Measurements from ENCODE around the gene IGFL2.
"Not testable (repeated sequence)": the region's sequence is repeated elsewhere in the genome, so short reads cannot be mapped to it uniquely, and the experiment has no call there.

The IGFL2 gene

DNA sequence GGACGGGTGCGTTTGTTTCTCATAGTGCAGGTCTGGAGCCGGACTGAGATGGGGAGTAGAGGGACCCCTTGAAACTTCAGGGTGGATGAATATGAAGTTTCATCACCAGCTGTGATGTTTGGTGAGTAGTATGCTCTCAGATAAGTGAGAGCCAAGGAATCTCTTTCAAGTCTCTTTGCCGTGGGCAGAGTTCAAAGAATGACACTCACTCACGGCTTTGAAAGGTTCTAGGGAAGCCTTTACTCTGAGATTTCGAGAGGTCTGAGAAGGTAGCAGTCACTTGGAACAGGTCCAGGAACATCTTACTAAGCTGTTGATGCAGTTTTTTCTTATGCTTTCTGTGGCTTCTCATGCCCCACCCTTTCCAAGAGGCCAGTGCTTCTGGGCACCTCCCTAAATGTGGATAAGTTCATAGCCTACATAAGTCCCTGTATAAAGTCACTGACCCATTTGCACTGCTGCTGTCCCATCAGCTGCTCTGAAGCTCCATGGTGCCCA lies at the start of gene IGFL2:
Gene IGFL2 (plus strand): TSS at position 448 of the 498 bp plus-strand sequence. CDS start 41 bp downstream, at position 489.
- in situ Hi-C loops (cut with MboI; ENCODE audit: low sequenced_read_pairs), result no loop called here

DNA sequence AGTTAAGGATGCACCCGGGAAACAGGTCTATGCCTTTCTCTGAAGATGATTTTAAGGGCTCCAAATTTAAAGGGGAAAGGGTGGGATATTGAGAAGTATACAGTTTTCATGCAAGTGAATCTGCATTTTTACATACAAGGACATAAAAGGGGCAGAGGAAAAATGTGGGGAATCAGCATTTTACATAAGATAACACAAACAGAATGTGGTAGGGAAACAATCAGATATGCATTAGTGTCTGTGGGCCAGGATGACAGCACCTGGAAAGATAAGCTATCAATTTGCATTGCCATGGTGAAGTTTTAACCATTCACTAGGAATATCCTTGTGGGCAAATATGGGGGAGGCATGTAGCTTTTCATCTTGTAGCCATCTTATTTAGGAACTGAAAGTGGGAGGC lies 47.7 kb upstream of the IGFL2 start:
- in situ Hi-C loops (cut with MboI; ENCODE audit: low sequenced_read_pairs), result no loop called here

DNA sequence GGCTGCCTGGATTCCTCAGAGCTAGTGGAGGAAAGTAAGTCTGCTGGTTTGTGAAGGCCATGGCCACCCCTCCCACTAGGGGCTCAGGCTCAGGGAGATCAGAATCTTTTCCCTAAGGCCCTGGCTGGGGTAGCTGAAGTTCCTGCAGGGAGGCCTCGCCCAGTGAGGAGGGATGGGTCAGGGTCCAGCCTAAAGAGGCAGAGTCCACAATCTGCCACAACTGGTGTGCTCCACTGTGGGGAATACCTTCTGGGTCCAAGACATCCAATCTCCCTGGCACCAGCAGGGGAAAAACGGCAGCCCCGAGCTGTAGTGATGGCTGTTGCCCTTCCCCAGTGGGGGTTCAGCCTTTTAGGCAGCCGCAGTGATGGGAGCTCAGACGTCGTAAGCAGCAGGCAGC lies 46.7 kb upstream of the IGFL2 start:
- in situ Hi-C loops (cut with MboI; ENCODE audit: low sequenced_read_pairs), result no loop called here

DNA sequence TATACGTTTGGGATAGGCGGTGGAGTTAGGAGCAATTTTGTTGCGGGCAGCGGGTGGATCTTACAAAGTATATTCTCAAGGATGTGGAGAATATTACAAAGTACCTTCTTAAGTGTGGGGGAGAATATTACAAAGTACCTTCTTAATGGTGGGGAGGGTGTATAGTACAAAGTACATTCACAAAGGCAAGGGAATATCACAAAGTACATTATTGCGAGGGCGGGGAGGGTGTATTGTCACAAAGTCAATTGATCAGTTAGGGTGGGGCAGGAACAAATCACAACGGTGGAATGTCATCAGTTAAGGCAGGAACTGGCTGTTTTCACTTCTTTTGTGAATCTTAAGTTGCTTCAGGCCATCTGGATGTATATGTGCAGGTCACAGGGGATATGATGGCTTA lies 45.7 kb upstream of the IGFL2 start:
- in situ Hi-C loops (cut with MboI; ENCODE audit: low sequenced_read_pairs), result not testable (repeated sequence)

DNA sequence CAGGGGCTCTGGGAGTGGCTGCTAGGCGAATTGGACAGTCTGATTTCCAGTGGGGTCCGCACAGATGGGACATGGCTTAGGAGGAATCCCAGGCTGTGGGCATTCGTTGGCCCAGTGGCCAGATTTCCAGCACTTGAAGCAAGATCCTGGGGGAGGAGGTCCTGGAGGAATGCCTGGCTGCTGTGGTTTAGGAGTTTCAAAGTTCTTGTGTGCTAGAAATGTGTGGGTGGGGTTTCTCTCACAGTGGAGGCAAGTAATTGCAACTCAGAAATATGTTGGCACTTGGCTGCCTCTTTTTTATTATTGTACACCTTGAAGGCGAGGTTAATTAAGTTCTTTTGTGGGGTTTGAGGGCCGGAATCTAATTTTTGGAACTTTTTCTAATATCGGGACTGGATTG lies 40.7 kb upstream of the IGFL2 start:
- in situ Hi-C loops (cut with MboI; ENCODE audit: low sequenced_read_pairs), result no loop called here

DNA sequence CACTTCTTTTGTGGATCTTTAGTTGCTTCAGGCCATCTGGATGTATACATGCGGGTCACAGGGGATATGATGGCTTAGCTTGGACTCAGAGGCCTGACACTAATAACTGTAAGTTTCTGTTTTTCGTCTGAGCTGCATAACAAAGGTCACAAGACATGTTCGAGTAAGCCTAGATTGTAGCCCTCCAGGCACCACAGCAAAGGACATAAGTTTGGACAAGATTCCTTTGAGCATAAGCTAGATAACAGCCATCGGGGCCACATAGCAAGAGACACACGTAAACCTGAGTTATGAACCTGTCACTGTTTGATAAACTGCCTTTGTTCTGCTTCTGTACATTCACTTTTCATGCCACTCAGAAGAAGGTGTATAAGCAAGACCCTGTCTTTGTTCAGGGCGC lies 38.2 kb upstream of the IGFL2 start:
- in situ Hi-C loops (cut with MboI; ENCODE audit: low sequenced_read_pairs), result no loop called here

DNA sequence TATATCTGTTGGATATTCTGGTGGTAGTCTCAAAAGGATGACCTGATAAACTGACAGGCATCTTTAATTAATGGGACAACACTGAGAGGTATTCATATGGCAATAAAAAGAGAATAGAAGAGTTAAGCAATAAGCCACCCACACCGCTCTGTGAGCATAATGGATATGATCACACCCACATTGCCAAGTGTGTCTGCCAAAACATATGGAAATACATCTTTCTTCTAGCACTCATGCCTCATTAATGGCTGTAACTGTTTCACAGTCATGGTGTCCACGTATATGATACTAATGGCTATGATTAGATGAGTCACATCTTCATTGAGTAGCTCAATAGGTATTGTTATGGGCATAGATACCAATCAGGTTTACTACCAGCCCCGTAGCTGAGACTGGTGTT lies 36.7 kb upstream of the IGFL2 start:
- in situ Hi-C loops (cut with MboI; ENCODE audit: low sequenced_read_pairs), result no loop called here

DNA sequence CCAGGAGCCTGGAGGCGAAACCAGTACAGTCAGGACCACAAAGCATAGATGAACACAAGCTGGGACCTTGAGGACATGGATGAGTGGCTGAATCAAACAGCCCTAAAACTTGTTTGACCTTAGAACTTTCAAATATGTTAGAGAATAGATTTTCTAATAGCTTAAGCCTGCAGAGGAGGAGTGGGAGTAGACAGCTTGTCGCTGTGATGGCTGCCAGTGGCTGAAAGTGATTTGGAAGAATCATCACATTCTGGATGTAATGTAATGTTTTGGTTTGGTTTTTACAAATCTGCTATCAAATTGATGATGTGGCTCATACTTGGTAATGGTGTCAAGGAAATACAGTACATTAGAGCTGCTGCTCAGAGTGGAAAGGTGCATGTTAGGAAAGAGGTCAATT lies 35.5 kb upstream of the IGFL2 start:
- in situ Hi-C loops (cut with MboI; ENCODE audit: low sequenced_read_pairs), result no loop called here

DNA sequence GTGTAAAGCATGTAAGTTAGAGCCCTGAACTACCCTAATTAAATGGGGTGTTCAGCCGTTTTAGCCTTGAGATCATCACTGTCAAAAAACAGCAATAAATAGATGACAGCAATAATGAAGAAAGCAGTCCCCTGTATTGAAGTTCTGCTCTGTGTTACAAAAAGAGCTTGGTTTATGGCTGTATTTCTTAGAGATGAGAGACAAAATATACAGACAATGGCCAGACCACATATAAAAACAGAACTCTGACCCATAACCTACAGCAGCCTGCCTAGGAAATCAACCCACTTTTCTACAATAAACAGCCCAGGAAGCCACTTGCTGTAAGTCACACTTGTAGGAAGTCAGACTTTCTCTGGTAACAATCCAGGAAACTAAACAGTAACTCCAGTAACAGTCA lies 34.3 kb upstream of the IGFL2 start:
- in situ Hi-C loops (cut with MboI; ENCODE audit: low sequenced_read_pairs), result no loop called here

DNA sequence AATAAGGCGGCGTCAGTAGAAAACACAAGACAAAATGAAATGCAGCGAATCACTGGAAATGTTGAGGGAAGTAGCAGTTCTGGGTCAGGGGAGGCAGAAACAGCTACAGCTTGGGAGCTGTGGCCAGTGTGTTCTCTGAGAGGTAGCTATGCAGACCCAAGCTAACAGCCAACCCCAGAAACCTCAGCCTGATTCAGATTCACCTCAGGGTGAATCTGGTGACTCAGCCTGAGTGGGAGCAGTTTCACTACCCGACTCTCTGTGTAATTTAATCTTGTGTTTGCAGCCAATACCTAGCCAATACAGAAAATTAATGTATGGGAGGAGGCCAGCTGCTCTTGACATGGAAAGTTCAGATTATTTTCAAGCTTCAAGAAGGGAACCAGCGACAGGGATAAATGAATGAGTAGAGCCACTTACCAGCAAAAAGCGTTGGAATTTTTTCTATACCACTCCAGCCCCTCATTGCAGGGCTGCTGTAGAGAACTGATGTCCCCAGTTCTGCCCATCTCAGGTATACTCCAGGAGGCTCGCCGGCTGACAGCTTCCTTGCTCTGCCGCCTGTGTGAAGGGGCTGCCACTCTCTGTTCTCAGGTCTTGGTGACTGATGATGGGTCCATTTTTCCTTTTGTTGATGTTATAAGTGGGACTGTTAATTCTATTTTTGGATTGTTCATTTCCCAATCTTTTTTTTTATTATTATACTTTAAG lies 32.5 kb upstream of the IGFL2 start:
- in situ Hi-C loops (cut with MboI; ENCODE audit: low sequenced_read_pairs), result no loop called here

DNA sequence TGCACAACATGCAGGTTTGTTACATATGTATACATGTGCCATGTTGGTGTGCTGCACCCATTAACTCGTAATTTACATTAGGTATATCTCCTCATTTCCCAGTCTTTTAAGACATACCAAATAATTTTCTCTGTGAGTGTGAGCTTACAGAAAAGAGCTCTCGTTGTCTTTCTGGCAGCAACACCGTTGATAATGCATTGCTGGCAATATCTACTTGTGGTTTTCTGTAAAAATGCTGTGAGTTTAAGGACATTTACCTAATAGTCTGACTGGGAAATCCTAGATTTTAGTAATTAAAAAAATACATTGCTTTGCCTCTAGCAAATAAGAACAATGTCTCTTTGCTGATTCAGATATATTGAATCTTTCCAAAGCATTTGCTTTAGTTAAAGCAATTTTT lies 31.9 kb upstream of the IGFL2 start:
- in situ Hi-C loops (cut with MboI; ENCODE audit: low sequenced_read_pairs), result no loop called here

DNA sequence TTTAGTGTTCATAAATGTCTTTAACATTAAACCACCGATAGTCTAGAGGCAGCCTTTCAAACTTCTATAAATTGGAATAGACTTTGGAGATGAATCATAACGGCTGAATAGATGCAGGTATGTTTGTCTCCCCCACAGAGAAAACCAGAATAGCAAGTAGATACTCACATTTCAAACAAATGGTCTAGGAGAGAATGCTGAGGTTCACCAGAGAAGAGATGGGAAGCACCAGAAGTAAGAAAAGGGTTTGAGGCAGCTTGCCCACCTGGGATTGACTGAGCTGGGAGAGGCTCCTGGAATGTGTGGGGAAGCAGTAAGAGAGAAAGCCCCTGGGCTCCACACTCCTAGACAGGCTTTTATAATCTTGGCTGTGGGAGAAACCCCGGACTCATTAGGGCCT lies 29.9 kb upstream of the IGFL2 start:
- in situ Hi-C loops (cut with MboI; ENCODE audit: low sequenced_read_pairs), result no loop called here

DNA sequence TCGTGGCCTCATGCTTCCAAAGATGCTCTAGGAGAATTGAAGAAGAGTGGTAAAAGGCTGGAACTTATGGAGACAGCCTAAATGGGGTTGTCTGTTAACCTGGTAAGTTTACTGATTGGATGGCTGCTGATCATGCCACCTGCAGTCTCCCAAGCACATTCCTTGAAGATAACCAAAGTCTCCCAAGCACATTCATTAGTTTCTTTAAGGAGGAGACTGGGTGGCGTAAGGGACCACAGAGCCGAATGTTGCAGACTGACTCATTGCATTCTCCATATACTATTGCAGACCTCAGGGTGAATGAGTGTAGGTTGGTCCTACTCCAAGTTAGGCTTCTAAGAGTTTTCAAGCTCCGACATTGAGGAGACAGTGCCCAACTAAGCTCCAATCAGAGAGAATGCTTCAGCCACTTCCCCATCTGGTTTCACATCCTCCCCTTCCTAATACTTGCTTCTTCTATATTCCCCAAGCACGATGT lies 23.4 kb upstream of the IGFL2 start, which contains the start of gene IGFL3:
Gene IGFL3 (minus strand): TSS at position 51 of the 478 bp plus-strand sequence. CDS start 39 bp downstream, at position 12.
- in situ Hi-C loops (cut with MboI; ENCODE audit: low sequenced_read_pairs), result no loop called here

DNA sequence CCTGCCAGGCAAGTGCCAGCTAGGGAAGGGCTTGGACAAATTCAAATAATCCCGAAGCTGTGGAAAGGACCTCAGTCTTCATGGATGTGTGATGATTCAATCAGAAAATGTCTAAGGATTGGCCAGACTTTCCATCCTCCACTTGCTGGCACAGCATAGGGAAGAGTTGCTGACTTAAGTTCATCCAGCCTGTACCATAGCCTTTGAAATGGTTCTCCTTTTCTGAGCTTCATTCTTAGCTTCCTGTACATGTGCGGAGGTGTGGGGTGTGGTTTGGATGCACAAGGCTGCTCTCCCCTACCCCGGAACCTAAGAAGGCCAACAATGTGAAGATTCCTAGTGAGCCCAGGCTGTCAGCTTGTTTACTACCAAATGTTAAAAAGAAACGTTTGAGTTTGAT lies 22.6 kb upstream of the IGFL2 start:
- in situ Hi-C loops (cut with MboI; ENCODE audit: low sequenced_read_pairs), result no loop called here

DNA sequence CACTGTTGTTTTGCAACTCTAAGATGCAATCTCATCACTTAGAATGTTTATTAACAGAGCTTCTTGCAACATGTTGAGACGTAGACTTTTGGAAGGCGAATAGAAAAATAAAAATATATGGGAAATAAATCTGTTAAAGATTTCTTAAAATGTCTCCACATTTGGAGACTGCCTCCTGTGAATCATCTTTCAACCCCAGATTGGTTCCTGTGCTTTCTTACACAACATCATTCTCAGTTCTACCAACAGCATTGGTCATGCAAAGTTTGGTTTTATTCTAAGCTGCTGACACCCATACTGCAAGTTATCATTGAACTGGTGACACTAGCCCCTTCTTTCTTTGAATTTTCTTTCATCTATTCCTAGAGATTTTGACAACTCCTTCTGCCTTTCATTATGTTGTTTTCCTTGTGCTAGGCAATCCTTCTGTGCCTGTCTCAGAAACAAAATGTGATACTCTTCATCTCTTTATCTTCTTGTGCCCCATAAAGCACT lies 21.9 kb upstream of the IGFL2 start:
- in situ Hi-C loops (cut with MboI; ENCODE audit: low sequenced_read_pairs), result no loop called here

DNA sequence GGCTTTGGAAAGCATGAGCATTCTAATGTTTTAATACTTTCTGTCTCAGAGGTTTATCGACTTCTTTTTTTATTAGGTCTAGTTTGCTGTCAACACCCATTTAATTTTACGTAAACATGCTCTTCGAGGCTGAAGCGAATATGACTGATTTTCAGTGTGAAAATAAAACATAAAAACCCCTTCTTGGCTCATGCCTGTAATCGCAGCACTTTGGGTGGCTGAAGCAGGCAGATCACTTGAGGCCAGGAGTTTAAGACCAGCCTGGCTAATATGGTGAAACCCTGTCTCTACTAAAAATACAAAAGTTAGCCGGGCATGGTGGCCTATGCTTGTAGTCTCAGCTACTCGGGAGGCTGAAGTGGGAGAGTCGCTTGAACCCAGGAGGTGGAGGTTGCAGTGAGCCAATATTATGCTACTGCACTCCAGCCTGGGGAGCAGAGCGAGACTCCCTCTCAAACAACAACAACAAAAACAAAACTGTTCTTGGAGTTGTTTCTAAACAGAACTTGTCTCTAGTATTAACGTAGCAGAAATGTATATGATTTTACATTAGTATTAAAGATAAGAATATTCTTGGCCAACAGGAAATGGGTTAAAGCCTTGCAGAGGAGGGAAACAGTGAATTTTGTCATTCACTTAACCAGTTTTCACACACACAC lies 16.4 kb upstream of the IGFL2 start:
- in situ Hi-C loops (cut with MboI; ENCODE audit: low sequenced_read_pairs), result no loop called here

DNA sequence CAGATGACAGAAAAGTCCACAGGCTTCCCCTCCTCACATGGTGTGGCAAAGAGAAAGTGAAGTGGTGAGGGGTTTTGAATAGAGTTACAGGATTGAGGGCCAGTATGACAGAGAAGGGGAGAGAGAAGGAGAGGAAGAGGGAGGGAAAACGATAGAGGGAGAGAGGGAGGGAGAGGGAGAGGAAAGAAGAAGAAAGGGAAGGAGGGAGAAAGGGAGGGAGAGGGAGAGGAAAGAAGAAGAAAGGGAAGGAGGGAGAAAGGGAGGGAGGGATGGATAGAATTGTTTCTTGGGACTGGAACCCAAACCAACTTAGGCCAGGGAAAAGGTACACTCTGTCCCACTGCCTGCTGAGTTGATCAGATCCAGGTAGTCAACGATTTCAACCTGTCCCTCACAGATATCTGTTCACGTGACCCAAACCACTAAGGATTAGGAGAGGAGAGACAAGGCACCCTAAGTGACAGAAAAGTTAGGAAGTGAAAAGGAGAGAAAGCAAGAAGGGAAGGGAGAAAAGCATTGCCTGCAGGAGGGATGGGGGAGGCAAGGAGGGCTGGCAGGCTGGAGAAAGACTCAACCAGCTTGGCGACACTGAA lies 15.4 kb upstream of the IGFL2 start:
- in situ Hi-C loops (cut with MboI; ENCODE audit: low sequenced_read_pairs), result no loop called here

DNA sequence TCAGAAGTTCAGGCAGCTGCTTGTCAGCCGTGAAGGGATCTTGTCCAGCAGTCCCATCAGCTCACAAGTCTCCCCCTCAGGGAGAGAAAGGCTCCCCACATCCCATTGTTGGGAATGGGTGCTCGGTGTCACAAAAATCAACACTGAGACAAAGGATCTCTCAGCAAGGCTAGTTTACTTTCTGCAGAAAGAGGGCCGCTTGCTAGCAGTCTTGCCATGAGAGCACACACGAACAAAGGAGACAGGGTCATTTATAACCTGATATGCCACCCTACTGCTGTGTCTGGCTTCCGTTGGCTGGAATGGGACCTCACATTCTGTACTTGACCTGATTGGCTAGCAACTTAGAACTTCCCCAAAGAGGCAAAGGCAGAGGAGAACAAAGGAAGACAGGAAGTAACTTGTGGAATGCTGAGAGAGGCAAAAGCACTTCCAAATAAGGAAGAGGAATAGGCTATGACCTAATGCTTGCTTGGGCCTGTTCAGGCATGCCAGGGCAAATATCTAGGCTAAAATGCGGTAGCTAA lies 14.9 kb upstream of the IGFL2 start:
- in situ Hi-C loops (cut with MboI; ENCODE audit: low sequenced_read_pairs), result no loop called here

DNA sequence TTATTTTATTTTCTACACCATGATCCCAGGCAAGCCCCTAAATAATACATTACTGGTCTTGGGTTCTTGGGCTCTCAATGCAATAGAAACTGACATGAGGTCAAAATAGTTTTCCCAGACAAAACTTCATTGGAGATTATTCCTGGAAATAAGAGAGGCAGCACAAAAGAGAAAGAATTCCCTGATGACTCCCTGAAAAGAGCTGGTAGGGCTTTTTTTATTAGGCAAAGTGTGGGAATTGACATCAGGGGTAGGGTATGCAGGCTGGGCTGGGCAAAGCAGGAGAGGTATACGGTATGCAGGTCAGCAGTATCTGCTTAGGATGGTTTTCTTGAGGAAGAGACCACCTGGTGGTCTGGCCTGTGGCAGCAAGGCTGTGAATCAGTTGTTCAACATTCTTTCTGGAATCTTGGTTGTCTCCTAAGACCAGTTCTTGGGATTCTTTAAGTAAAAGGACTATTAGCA lies 14.2 kb upstream of the IGFL2 start:
- in situ Hi-C loops (cut with MboI; ENCODE audit: low sequenced_read_pairs), result no loop called here

DNA sequence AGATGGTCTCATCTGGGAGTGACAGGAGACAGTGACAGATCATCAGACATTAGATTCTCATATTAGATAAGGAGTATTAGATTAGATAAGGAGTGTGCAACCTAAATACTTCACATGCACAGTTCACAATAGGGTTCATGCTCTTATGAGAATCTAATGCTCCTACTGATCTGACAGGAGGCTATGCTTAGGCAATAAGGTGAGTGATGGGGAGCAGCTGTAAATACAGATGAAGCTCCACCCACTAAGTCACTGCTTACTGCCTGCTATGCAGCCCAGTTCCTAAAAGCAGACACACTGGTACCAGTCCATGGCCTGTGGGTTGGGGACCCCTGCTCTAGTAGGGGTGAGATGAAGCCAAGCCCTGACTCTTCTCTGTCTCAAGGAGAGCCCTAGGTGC lies 13.5 kb upstream of the IGFL2 start:
- in situ Hi-C loops (cut with MboI; ENCODE audit: low sequenced_read_pairs), result no loop called here

DNA sequence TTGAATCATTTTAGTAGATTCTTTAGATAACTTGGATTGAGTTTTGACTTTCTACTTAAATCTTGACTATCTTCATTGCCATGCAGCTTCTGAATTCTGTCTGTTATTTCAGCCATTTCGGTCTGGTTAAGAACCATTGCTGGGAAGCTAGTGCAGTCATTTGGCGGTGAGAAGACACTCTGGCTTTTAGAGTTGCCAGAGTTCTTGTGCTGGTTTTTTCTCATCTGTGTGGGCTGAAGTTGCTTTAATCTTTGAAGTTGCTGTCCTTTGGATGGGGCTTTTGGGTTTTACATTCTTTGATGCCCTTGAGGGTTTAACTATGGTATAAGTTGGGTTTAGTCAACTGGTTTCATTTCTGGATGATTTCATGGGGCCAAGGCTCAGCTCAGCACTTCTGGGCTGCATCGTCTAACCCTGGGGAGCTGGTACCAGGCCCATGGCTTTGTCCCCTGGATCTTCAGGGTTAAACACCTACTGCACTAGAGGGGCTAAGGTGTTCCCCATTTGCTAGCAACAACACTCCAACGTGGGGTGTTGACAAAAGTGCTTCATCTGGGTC lies 10.0 kb upstream of the IGFL2 start:
- in situ Hi-C loops (cut with MboI; ENCODE audit: low sequenced_read_pairs), result no loop called here

Data from HL-60/S4 treated with phorbol 12-myristate 13-acetate at 8.2 ng/mL for 4 days and 3 days (cell line).